ENCODE results near the gene CCDC77.

Gene CCDC77

GRCh38 chr12:454833-455232, 53.4 kb downstream of the CCDC77 start:
- no peak for DNase-seq

- no peak for DNase-seq
Observed at GRCh38 chr12:455821-456220, 54.4 kb downstream of the CCDC77 start.

GRCh38 chr12:457676-458075, 56.2 kb downstream of the CCDC77 start:
- no peak for DNase-seq

GRCh38 chr12:459050-459429, 57.6 kb downstream of the CCDC77 start:
- no peak for DNase-seq

- DNase-seq = peak; percentile 35
Observed at GRCh38 chr12:459430-460258, 58.2 kb downstream of the CCDC77 start, which contains the start of gene B4GALNT3. Gene B4GALNT3, plus strand, starts transcription at chr12:459939. Its CDS starts 438 bp downstream, at chr12:460377.

GRCh38 chr12:460261-461230, 59.1 kb downstream of the CCDC77 start:
- peak; percentile 38 for DNase-seq

GRCh38 chr12:461425-461824, 60.0 kb downstream of the CCDC77 start:
- DNase-seq = no peak

- DNase-seq = no peak
Observed at GRCh38 chr12:462936-463705, 61.7 kb downstream of the CCDC77 start.

- DNase-seq = no peak
Observed at GRCh38 chr12:464484-465267, 63.2 kb downstream of the CCDC77 start.

GRCh38 chr12:466039-466438, 64.6 kb downstream of the CCDC77 start:
- no peak for DNase-seq

- DNase-seq = no peak
Observed at GRCh38 chr12:466762-467161, 65.3 kb downstream of the CCDC77 start.

- no peak for DNase-seq
Observed at GRCh38 chr12:467591-467990, 66.1 kb downstream of the CCDC77 start.

GRCh38 chr12:468671-469389, 67.4 kb downstream of the CCDC77 start:
- no peak for DNase-seq

GRCh38 chr12:470133-470532, 68.7 kb downstream of the CCDC77 start:
- no peak for DNase-seq

- DNase-seq = no peak
Observed at GRCh38 chr12:473198-473597, 71.8 kb downstream of the CCDC77 start.

GRCh38 chr12:473863-474577, 72.6 kb downstream of the CCDC77 start:
- DNase-seq = no peak

GRCh38 chr12:475286-475685, 73.8 kb downstream of the CCDC77 start:
- no peak for DNase-seq

- no peak for DNase-seq
Observed at GRCh38 chr12:479161-479560, 77.7 kb downstream of the CCDC77 start.

GRCh38 chr12:480831-481816, 79.7 kb downstream of the CCDC77 start:
- no peak for DNase-seq
